NT2/D1 (cell line): ENCODE results near the gene TFCP2L1.

ENCODE experiments used
- SUZ12 ChIP-seq: IDR thresholded peaks from 2 replicates; pipeline ENCODE4 v1.6.1; 2011; ENCODE audit not compliant: insufficient read length, insufficient read depth; ENCODE audit errors: extremely low read depth
- ZNF274 ChIP-seq: IDR thresholded peaks from 2 replicates; pipeline ENCODE4 v1.6.1; 2011; ENCODE audit warnings: mild to moderate bottlenecking, low read depth, low read length

DNA sequence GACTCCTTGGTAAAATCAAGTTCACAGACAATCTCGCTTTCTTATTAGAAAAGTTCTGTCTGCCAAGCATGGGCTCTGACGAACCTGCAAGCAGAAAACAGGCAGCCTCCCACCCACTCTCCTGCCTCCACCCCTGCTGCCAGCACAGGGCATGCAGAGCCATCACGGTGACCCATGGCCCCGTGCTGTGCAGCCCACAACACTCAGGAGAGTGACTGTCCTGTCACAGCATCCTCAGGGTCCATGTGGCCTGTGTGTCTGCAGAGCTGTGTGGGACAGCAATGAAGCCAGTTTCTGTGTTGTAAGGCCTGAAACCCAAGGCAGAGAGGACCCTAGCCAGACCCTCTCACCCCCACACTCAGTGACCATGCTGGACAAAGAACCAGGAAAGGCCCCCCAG, 46.2 kb downstream of the TFCP2L1 start:
- TF ChIP-seq ZNF274 (no peak), SUZ12 (no peak)
